GM18873 (cell line): ENCODE data around the gene ATG13.
A peak's percentile ranks its signal among the peaks of the same experiment; 100 is the strongest.
"Not testable (repeated sequence)": the region's sequence is repeated elsewhere in the genome, so short reads cannot be mapped to it uniquely, and the experiment has no call there.

Source experiments
- ATAC-seq: cut with Tn5 transposase; IDR thresholded peaks from one replicate; pipeline ENCODE4 v1.9.1; 2021; ENCODE audit warnings: mild to moderate bottlenecking, moderate library complexity, moderate number of reproducible peaks; ENCODE audit not compliant: unreplicated experiment, low FRiP score

Gene ATG13

GRCh38 chr11:46690702-46691101 is 73.3 kb downstream of the ATG13 start:
- ATAC-seq: no peak

- no peak for ATAC-seq
Measured at GRCh38 chr11:46692450-46692849, 75.1 kb downstream of the ATG13 start.

- no peak for ATAC-seq
Measured at GRCh38 chr11:46693597-46694012, 76.3 kb downstream of the ATG13 start.

- no peak for ATAC-seq
Measured at GRCh38 chr11:46694072-46694471, 76.7 kb downstream of the ATG13 start.

GRCh38 chr11:46694607-46695006 is 77.3 kb downstream of the ATG13 start:
- ATAC-seq: no peak

- ATAC-seq: no peak
Measured at GRCh38 chr11:46695345-46696211, 78.2 kb downstream of the ATG13 start.

GRCh38 chr11:46696212-46696558 is 78.8 kb downstream of the ATG13 start:
- ATAC-seq: no peak

- ATAC-seq: no peak
Measured at GRCh38 chr11:46697303-46697702, 80.0 kb downstream of the ATG13 start.

GRCh38 chr11:46697723-46698122 is 80.4 kb downstream of the ATG13 start:
- ATAC-seq: no peak

GRCh38 chr11:46698597-46698996 is 81.2 kb downstream of the ATG13 start:
- ATAC-seq: no peak

- peak; percentile 78 for ATAC-seq
Measured at GRCh38 chr11:46700241-46701077, 83.1 kb downstream of the ATG13 start, which contains the start of the genes ARHGAP1 and ZNF408. Gene ARHGAP1 (minus strand): TSS chr11:46700619. CDS start chr11:46696107, 4,512 bp downstream. Gene ZNF408 (plus strand): TSS chr11:46701031. CDS start chr11:46701048, 17 bp downstream.

GRCh38 chr11:46701078-46701654 is 83.8 kb downstream of the ATG13 start:
- ATAC-seq: no peak

GRCh38 chr11:46705070-46705688 is 87.8 kb downstream of the ATG13 start:
- ATAC-seq: no peak

GRCh38 chr11:46706886-46707285 is 89.5 kb downstream of the ATG13 start:
- ATAC-seq: no peak

GRCh38 chr11:46709351-46709750 is 92.0 kb downstream of the ATG13 start:
- ATAC-seq: not testable (repeated sequence)

- ATAC-seq: no peak
Measured at GRCh38 chr11:46710821-46711269, 93.5 kb downstream of the ATG13 start.

GRCh38 chr11:46711303-46711702 is 94.0 kb downstream of the ATG13 start:
- ATAC-seq: no peak

GRCh38 chr11:46712874-46713576 is 95.7 kb downstream of the ATG13 start:
- no peak for ATAC-seq

- not testable (repeated sequence) for ATAC-seq
Measured at GRCh38 chr11:46717825-46718154, 100.4 kb downstream of the ATG13 start.
